OCI-LY7 (cell line): ENCODE measurements around the gene UBTF.

ENCODE experiments used
- EZH2phosphoT487 ChIP-seq: fragments of 200-600 bp; sonication (generic); IDR thresholded peaks from 2 replicates; pipeline ENCODE4 v1.6.1; 2018; ENCODE audit warnings: low read depth, borderline replicate concordance, mild to moderate bottlenecking, mixed run types, antibody characterized with exemption, low read length, moderate library complexity, mixed read lengths
- TF ChIP-seq, protein P1 (sequence below): fragments of 200-600 bp; sonication (generic); conservative IDR thresholded peaks from 2 replicates; pipeline ENCODE4 v1.5.1; 2014; ENCODE audit warnings: mild to moderate bottlenecking, antibody characterized with exemption, low read length, moderate library complexity, mixed read lengths

DNA sequence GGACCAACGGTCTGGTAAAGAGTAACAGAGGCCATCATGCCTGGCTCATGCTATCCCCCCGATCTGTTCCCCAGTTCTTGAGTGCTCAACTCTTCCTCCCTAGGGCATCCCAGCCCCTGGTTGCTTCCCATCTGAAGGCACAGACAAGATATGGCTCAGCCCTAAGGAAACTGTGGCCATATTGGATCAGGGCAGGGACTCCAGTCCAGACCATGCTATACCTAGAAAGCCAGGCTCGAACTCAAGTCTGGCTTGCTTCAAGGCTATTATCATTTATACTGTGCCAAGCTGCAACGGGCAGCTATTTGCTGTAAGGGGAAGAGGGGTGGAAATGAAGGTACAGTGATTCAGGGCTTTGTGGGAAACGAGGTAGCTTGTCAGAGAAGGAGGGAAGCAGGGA is 2.8 kb downstream of the UBTF start:
- TF ChIP-seq, protein P1, sequence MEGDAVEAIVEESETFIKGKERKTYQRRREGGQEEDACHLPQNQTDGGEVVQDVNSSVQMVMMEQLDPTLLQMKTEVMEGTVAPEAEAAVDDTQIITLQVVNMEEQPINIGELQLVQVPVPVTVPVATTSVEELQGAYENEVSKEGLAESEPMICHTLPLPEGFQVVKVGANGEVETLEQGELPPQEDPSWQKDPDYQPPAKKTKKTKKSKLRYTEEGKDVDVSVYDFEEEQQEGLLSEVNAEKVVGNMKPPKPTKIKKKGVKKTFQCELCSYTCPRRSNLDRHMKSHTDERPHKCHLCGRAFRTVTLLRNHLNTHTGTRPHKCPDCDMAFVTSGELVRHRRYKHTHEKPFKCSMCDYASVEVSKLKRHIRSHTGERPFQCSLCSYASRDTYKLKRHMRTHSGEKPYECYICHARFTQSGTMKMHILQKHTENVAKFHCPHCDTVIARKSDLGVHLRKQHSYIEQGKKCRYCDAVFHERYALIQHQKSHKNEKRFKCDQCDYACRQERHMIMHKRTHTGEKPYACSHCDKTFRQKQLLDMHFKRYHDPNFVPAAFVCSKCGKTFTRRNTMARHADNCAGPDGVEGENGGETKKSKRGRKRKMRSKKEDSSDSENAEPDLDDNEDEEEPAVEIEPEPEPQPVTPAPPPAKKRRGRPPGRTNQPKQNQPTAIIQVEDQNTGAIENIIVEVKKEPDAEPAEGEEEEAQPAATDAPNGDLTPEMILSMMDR: no peak
- no peak for TF ChIP-seq EZH2phosphoT487
